Measurements from ENCODE around the gene PLEKHO1. TPM values are rescaled to one million over a fixed set of nuclear protein-coding genes. Genes with fewer than 3 reads are reported as not detected.

PLEKHO1 gene
- total RNA-seq, 2 donors from 2014 or later: 21.2 to 77.4 TPM

DNA sequence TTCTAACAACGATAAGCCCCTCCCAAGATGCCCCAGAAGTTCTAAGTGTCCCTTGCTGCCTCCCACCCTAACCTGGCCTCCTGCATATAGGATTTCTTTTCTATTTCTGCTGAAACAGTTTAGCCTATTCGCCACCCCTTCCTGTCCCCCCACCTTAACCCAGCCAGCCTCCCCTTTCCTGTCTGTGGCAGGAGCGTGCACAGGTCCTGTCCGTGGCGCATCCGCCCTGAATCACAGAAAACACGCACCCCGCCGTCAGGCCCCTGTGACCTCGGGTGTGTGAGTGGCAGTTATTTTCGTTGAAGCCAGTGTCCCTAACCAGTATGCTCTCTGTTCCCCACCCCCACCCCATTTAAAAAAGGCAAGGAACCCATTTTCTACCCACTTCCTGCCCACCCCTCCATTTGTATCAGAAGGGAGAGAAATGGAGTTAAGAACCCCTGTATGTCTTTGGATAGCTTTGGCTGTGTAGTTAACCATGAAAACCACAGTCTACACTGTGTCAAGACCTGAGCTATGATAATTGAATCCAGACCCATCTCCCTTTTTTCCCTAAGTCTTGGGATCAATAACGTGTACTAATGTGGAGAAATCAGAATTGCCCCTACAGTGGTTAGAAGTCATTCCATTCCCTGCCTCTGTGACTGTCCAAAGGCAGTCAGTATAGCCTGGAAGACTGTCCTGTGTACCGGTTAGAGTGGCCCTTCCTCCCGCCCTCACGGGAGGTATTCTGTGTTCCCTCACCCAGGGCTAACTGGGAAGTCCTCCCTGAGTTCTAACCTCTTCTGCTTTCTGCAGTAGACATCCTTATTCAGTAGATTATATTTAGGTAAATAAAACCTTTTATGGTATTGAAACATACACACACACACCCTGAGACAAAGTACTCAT lies 1.8 kb downstream of the PLEKHO1 start:
- TF ChIP-seq, protein P1, sequence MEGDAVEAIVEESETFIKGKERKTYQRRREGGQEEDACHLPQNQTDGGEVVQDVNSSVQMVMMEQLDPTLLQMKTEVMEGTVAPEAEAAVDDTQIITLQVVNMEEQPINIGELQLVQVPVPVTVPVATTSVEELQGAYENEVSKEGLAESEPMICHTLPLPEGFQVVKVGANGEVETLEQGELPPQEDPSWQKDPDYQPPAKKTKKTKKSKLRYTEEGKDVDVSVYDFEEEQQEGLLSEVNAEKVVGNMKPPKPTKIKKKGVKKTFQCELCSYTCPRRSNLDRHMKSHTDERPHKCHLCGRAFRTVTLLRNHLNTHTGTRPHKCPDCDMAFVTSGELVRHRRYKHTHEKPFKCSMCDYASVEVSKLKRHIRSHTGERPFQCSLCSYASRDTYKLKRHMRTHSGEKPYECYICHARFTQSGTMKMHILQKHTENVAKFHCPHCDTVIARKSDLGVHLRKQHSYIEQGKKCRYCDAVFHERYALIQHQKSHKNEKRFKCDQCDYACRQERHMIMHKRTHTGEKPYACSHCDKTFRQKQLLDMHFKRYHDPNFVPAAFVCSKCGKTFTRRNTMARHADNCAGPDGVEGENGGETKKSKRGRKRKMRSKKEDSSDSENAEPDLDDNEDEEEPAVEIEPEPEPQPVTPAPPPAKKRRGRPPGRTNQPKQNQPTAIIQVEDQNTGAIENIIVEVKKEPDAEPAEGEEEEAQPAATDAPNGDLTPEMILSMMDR (IDR thresholded peaks at IDR 0.05): no peak
- Histone ChIP-seq H3K27me3 (no peaks in the 10 kb centered on the region), H3K4me3 (peak overlapping the region; percentile 87 to 93), H3K9me3 (no peaks in the 10 kb centered on the region), H3K27ac (peak overlapping the region; percentile 93 to 94), H3K36me3 (peaks cover 41% of the 10 kb centered on the region), H3K4me1 (peaks cover 0 to 50% of the 10 kb centered on the region in 2 donors)
- DNase-seq (ENCODE audit: low spot score): no peak

DNA sequence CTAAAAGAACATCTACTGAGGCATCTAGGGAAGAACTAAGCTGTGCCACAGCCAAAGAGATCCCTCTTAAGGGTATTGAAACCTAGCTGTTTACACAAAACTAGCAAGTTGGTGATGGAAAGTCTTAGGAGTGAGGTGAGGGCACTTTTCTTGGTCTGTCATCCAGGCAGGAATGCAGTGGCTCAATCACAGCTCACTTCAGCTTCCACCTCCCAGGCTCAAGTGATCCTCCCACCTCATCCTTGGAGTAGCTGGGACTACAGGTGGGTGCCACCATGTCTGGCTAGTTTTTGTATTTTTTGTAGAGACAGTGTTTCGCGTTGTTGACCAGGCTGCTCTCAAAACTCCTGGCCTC lies 2.4 kb downstream of the PLEKHO1 start:
- TF ChIP-seq, protein P1 (IDR thresholded peaks at IDR 0.05): no peak
- Histone ChIP-seq H3K4me3 (peak overlapping the region in 1 of 2 donors; percentile 93), H3K4me1 (peaks cover 0 to 50% of the 10 kb centered on the region in 2 donors), H3K9me3 (no peaks in the 10 kb centered on the region), H3K27me3 (no peaks in the 10 kb centered on the region), H3K27ac (peak overlapping the region; percentile 93 to 94), H3K36me3 (peaks cover 47% of the 10 kb centered on the region)
- no peak for DNase-seq (ENCODE audit: low spot score)

DNA sequence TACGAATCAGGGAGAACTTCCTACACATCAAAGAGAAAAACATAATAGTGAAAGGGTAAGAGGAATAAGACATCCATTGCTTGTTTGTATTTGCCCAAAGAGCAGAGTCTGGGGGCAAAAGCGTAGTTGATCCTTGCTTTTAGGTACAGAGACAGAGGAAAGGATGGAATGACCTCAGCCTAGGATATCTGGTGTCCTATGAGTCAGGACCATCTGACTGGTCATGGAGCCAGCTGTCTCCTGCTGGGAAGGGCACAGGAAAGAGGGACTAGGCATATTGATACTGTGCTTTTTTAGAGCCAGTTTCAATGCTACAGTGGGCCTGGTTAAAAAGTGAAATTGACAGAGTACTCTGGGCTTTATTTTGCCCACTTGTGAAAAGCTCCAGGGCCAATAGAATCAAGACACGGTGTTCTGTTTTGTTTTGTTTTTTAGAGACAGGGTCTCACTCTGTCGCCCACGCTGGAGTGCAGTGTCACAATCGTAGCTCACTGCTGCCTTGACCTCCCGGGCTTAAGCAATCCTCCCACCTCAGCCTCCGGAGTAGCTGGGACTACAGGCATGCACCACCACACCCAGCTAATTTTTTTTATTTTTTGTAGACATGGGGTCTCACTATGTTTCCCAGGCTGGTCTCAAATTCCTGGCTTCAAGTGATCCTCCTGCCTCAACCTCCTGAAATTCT lies 3.2 kb downstream of the PLEKHO1 start:
- no peak for DNase-seq (ENCODE audit: low spot score)
- H3K27ac ChIP-seq: peak overlapping the region; percentile 93 to 94
- peaks cover 54% of the 10 kb centered on the region for H3K36me3 ChIP-seq
- H3K4me3 ChIP-seq: no peak overlapping the region
- TF ChIP-seq, protein P1 (IDR thresholded peaks at IDR 0.05): no peak
- H3K27me3 ChIP-seq: no peaks in the 10 kb centered on the region
- H3K4me1 ChIP-seq: peaks cover 0 to 50% of the 10 kb centered on the region in 2 donors
- no peaks in the 10 kb centered on the region for H3K9me3 ChIP-seq

DNA sequence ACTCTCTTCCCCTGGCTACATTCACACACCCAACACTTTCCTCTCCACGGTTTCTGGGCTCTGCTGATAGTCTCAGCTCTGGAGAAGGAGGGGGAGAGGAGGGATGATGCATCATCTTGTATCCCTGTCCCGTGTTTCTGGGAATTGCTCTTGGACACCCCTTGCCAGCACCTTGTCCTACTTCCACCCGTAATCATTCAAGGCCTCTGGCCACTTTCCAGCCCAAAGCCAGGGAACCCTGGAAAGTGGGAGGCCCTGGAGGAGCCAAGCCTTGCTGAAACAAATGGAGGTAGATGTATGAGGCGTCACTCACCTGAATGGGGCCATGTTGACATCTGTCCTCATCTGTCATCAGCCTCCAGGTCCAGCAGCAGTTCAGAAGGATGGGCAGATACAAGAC lies 4.4 kb downstream of the PLEKHO1 start:
- Histone ChIP-seq H3K4me1 (peaks cover 0 to 41% of the 10 kb centered on the region in 2 donors), H3K9me3 (no peaks in the 10 kb centered on the region), H3K36me3 (peaks cover 67% of the 10 kb centered on the region), H3K27ac (peak overlapping the region; percentile 93 to 94), H3K4me3 (no peak overlapping the region), H3K27me3 (no peaks in the 10 kb centered on the region)
- TF ChIP-seq, protein P1 (IDR thresholded peaks at IDR 0.05): no peak
- no peak for DNase-seq (ENCODE audit: low spot score)

DNA sequence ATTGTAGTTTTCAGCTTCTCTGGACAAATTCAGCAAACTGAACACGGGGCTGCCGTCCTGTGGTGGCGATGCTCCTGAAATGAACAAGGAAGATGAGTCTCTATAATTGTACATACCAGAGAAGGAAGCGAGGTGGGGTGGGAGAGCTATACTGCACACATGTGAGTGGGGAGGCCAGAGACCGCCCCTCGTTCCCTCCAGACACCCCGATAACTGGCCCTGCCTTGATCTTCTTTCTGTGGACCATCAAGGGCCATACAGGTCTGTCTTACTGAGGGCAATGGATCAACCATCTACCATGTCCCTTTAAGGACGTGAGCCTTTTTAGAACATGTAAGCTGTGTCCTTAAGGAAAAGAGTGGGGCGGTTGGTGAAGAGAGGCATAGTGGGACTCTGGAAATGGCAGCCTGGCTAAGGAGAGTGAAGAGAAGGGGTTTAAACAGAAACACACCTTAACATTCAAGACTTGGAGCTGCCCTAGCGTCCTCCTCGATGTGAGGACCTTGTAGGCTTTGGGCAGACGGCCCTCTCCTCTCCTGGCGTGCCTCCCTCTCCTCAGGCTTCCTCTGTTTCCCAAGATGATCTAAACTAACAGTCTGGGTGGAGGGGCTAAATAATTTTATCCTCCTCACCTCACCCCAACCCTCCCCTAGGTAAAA lies 5.8 kb downstream of the PLEKHO1 start:
- H3K27ac ChIP-seq: peak overlapping the region in 1 of 2 donors; percentile 5
- peaks cover 0 to 41% of the 10 kb centered on the region in 2 donors for H3K4me1 ChIP-seq
- TF ChIP-seq, protein P1 (IDR thresholded peaks at IDR 0.05): no peak
- H3K27me3 ChIP-seq: no peaks in the 10 kb centered on the region
- DNase-seq (ENCODE audit: low spot score): no peak
- H3K4me3 ChIP-seq: no peak overlapping the region
- H3K9me3 ChIP-seq: no peaks in the 10 kb centered on the region
- H3K36me3 ChIP-seq: peaks cover 73% of the 10 kb centered on the region
